Ascending aorta (tissue), 2 donors: ENCODE data around the gene ARRDC5. TPM values are rescaled to one million over a fixed set of nuclear protein-coding genes. Genes with fewer than 3 reads are reported as not detected.

Experiments
- DNase-seq, 2 donors: peaks; one replicate each; pipeline ENCODE4 v3.0.0-alpha.2; 2019; ENCODE audit warnings: low spot score in 2 of 2
- H3K27ac ChIP-seq, 2 donors: fragments of 200-600 bp; sonication (generic); one replicate each; pipeline ENCODE4 v1.5.1; 2016 to 2017; ENCODE audit warnings: mild to moderate bottlenecking in 1 of 2
- H3K27me3 ChIP-seq: fragments of 200-600 bp; sonication (generic); one replicate; pipeline ENCODE4 v1.5.1; 2017
- H3K36me3 ChIP-seq, 2 donors: fragments of 200-600 bp; sonication (generic); one replicate each; pipeline ENCODE4 v1.5.1; 2016
- H3K4me1 ChIP-seq, 2 donors: fragments of 200-600 bp; sonication (generic); one replicate each; pipeline ENCODE4 v1.5.1; 2016 to 2017; ENCODE audit warnings: mild to moderate bottlenecking in 1 of 2
- H3K4me3 ChIP-seq, 2 donors: fragments of 200-600 bp; sonication (generic); one replicate each; pipeline ENCODE4 v1.5.1; 2016 to 2017; ENCODE audit warnings: mild to moderate bottlenecking in 1 of 2
- H3K9me3 ChIP-seq, 2 donors: fragments of 200-600 bp; sonication (generic); one replicate each; pipeline ENCODE4 v1.5.1; 2016
- CTCF ChIP-seq, 3 experiments: fragments of 200-600 bp in 2 of 3; fragments of 450-650 bp in 1 of 3; sonication (generic) in 2 of 3; IDR thresholded peaks; one replicate each; pipeline ENCODE4 v1.5.1; 2016 to 2019; ENCODE audit warnings: antibody characterized with exemption in 3 of 3, mild to moderate bottlenecking in 1 of 3, moderate library complexity in 1 of 3
- intact Hi-C: fragments of 100-400 bp; cut with DNase I; formaldehyde crosslinking; loops from one replicate; pipeline ENCODE4 v1.15.1; 2023
- total RNA-seq: library from RNA; depleted of rRNA; stranded (reverse); fragments of >200 nt; gene quantifications from one replicate; pipeline ENCODE4 v1.1.0, GENCODE V29; 2016

ARRDC5 gene
- total RNA-seq, 1 donor from 2014 or later = 8.6 TPM

DNA sequence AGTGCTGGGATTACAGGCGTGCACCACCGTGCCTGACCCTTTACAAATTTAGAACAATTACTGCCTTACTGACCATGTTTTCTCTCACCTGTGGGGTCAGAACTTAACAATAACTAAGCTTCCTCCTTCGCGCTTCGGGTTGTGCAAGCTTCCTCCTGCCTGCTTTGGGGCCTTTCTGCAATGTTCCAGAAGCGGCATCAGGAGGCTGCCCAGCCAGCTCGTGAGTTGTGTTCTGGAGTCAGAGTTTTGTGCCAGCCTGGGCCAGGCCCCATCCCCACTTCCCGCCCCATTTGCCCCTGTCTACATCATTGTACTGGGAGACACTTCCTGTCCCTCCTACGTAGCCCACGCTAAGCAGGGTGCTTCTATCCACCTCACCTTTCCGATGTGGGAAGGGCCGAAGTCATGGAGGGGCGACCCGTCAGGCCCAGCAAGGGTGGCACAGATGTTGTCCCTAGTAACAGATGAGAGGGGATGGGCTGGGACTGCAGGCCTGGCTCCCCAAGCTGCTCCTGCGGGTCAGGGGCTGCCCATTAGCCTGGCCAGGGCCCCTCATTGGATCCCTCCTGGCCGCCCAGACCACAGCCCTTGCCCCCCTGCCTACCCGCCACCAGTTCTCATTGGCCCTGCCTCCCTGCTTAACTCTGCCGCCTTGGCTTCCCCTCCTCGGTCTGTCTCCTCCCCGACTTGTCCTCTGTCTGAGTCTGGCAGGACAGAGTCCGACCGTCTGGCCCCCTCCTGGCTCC lies 20.0 kb upstream of the ARRDC5 start:
- DNase-seq = no peak
- Histone ChIP-seq H3K36me3 (no peaks in the 10 kb centered on the region), H3K4me1 (no peaks in the 10 kb centered on the region), H3K27ac (no peak overlapping the region), H3K4me3 (no peak overlapping the region), H3K27me3 (no peaks in the 10 kb centered on the region), H3K9me3 (no peaks in the 10 kb centered on the region)
- no peak for TF ChIP-seq CTCF (IDR thresholded peaks at IDR 0.05)
- intact Hi-C loops = no loop called here

DNA sequence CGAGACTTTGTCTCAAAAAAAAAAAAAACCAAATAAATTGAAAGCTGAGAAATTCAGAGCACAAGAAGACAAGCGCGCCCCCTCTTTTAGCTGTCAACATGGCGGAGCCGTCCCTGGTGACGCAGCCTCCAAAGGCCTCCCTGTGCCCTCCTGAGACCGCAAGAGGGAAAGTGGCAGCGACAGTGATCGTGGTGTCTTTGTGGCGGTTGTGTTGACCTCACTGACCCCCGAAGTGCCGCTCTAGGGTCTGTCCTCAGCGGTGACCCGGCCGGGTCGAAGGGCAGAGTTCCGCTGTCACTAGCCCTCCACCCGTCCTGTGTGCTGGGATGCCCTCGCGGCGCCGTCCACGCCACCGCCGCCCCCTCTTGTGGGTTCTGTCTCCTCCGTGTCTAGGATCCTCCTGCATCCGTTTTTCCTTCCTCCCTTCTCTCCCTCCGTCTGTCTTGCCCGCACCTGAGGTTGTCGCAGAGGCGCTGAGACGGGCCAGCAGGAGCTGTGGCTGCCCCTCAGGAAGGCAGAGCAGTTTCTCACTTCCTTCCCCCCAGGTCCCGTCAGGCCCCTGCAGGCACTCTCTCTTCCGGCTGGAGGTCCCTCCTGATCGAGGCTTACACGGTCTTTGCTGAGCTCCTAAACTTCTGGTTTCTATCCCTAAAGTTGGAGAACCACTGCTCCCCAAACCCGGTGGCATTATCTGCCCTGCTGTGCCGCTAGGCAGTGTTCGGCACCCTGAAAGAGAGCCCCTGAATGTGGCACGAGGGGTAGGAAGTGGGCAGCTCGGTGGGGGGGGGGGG lies 13.8 kb upstream of the ARRDC5 start:
- Histone ChIP-seq H3K27ac (no peak overlapping the region), H3K9me3 (no peaks in the 10 kb centered on the region), H3K36me3 (no peaks in the 10 kb centered on the region), H3K4me3 (peak overlapping the region in 1 of 2 donors; percentile 43), H3K27me3 (no peaks in the 10 kb centered on the region), H3K4me1 (peaks cover 2% of the 10 kb centered on the region in 2 donors)
- intact Hi-C loops = no loop called here
- DNase-seq = no peak
- no peak for TF ChIP-seq CTCF (IDR thresholded peaks at IDR 0.05)

- peaks cover 12 to 14% of the 10 kb centered on the region in 2 donors for H3K4me1 ChIP-seq
- H3K27ac ChIP-seq = no peak overlapping the region
- H3K4me3 ChIP-seq = peak overlapping the region in 1 of 2 donors; percentile 43
- H3K9me3 ChIP-seq = no peaks in the 10 kb centered on the region
- TF ChIP-seq CTCF (IDR thresholded peaks at IDR 0.05) = no peak
- H3K36me3 ChIP-seq = no peaks in the 10 kb centered on the region
- DNase-seq = no peak
- H3K27me3 ChIP-seq = no peaks in the 10 kb centered on the region
- intact Hi-C loops = loop anchor here (5.0 kb wide), 2 partner anchors 117 to 123 kb away; partner anchors contain the start of gene FEM1A
Measured at GRCh38 chr19:4914736-4915501, 12.2 kb upstream of the ARRDC5 start.

- no peaks in the 10 kb centered on the region for H3K36me3 ChIP-seq
- TF ChIP-seq CTCF (IDR thresholded peaks at IDR 0.05) = no peak
- no peak overlapping the region for H3K4me3 ChIP-seq
- H3K4me1 ChIP-seq = peaks cover 16 to 20% of the 10 kb centered on the region in 2 donors
- DNase-seq = no peak
- no peaks in the 10 kb centered on the region for H3K9me3 ChIP-seq
- intact Hi-C loops = loop anchor here (5.0 kb wide), 2 partner anchors 118 to 122 kb away; partner anchors contain the start of gene FEM1A
- H3K27me3 ChIP-seq = no peaks in the 10 kb centered on the region
- H3K27ac ChIP-seq = no peak overlapping the region
Measured at GRCh38 chr19:4913996-4914735, 11.5 kb upstream of the ARRDC5 start.
